ENCODE results near the gene BTBD2.

DNA sequence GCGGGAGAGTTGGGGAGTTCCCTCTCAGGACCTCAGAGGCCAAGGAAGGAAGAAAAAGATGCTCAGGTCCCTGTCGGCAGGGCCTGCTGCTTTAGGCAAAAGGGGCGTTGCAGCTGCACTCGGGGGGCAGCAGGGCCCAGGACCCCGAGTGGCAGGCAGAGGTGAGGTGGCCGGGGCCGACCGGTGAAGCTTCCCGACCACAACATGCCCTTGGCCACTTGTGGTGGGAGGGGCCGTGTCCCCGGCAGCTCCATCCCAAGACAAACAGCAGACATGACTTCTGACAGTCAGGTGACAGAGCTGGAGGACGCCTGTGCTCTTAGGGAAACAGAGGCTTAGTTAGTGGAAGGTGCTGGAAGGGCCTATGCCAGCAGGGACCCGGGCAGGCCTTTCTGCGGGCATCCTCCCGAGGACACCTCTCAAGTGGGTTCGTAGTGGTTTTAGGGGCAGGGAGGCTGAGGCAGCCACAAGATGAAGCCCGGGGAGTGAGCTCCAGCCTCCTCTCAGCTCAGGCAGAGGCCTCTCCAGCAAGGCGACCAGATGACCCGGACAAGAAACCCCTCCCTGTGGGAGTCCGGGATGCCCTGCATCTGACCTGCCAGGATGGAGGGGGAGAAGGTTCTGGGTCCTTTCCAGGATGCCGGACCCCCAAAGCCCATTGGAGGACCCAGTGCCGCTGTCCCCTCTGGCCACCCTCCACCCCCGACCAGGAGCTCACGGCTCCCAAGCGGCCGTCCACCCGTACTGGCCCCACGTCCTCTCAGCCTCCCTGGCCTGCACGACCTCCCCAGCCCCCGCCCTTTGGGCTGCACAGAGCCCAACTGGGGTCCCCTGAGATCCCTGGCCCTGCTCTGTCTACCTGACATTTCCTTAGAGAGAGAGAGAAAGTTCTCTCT, 24.2 kb downstream of the BTBD2 start:
- TF ChIP-seq, protein P1, sequence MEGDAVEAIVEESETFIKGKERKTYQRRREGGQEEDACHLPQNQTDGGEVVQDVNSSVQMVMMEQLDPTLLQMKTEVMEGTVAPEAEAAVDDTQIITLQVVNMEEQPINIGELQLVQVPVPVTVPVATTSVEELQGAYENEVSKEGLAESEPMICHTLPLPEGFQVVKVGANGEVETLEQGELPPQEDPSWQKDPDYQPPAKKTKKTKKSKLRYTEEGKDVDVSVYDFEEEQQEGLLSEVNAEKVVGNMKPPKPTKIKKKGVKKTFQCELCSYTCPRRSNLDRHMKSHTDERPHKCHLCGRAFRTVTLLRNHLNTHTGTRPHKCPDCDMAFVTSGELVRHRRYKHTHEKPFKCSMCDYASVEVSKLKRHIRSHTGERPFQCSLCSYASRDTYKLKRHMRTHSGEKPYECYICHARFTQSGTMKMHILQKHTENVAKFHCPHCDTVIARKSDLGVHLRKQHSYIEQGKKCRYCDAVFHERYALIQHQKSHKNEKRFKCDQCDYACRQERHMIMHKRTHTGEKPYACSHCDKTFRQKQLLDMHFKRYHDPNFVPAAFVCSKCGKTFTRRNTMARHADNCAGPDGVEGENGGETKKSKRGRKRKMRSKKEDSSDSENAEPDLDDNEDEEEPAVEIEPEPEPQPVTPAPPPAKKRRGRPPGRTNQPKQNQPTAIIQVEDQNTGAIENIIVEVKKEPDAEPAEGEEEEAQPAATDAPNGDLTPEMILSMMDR (IDR thresholded peaks at IDR 0.05): no peak
- no peak for TF ChIP-seq POLR2A (IDR thresholded peaks at IDR 0.05)

Measured in lower leg skin (tissue), 3 donors.